Mesenchymal stem cell (in vitro differentiated cells and primary cell): Measurements from ENCODE around the gene ACKR2.
A peak's percentile ranks its signal among the peaks of the same experiment; 100 is the strongest.

ENCODE experiments used
- DNase-seq: peaks from one replicate; pipeline ENCODE4 v3.0.0-alpha.2; 2013
- H2AFZ ChIP-seq: one replicate; pipeline ENCODE4 v1.6.1; 2013; ENCODE audit warnings: low read depth, mild to moderate bottlenecking, control low read depth, inconsistent platforms, low read length, moderate library complexity
- H2AK5ac ChIP-seq: 2 replicates; pipeline ENCODE4 v1.6.1; 2013; ENCODE audit warnings: low read length, moderate library complexity, mild to moderate bottlenecking, inconsistent platforms; ENCODE audit not compliant: severe bottlenecking
- H2BK120ac ChIP-seq: one replicate; pipeline ENCODE4 v1.6.1; 2013; ENCODE audit warnings: low read depth, mild to moderate bottlenecking, inconsistent platforms, low read length, moderate library complexity
- H2BK12ac ChIP-seq, 2 experiments: one replicate each; pipeline ENCODE4 v1.6.1; 2013; ENCODE audit warnings: inconsistent platforms in 2 of 2, low read length in 2 of 2, mild to moderate bottlenecking in 2 of 2, moderate library complexity in 2 of 2, control low read depth in 1 of 2
- H2BK15ac ChIP-seq: one replicate; pipeline ENCODE4 v1.6.1; 2013; ENCODE audit warnings: mild to moderate bottlenecking, low read depth, inconsistent platforms; ENCODE audit not compliant: poor library complexity, severe bottlenecking
- H2BK5ac ChIP-seq: 2 replicates; pipeline ENCODE4 v1.6.1; 2013; ENCODE audit warnings: low read depth, mild to moderate bottlenecking, low read length, control low read depth, inconsistent platforms; ENCODE audit not compliant: poor library complexity, severe bottlenecking
- H3K14ac ChIP-seq, 2 experiments: one replicate each; pipeline ENCODE4 v1.6.1; 2013; ENCODE audit warnings: inconsistent platforms in 2 of 2, low read length in 2 of 2, control low read depth in 1 of 2, mild to moderate bottlenecking in 1 of 2, moderate library complexity in 1 of 2
- H3K18ac ChIP-seq, 2 experiments: one replicate each; pipeline ENCODE4 v1.6.1; 2013; ENCODE audit warnings: inconsistent platforms in 2 of 2, low read length in 2 of 2, control low read depth in 1 of 2, low read depth in 1 of 2, mild to moderate bottlenecking in 1 of 2
- H3K23ac ChIP-seq, 2 experiments: one replicate each; pipeline ENCODE4 v1.6.1; 2013; ENCODE audit warnings: inconsistent platforms in 2 of 2, low read length in 2 of 2, mild to moderate bottlenecking in 2 of 2, moderate library complexity in 2 of 2, control low read depth in 1 of 2
- H3K27ac ChIP-seq: 2 replicates; pipeline ENCODE4 v1.5.1; 2013; ENCODE audit warnings: mild to moderate bottlenecking, moderate library complexity, low read length, control low read depth, inconsistent platforms; ENCODE audit not compliant: poor library complexity, severe bottlenecking
- H3K27me3 ChIP-seq, 2 experiments: 2 replicates each; pipeline versions ENCODE4 v1.6.1 to v1.7.0; 2013; ENCODE audit warnings: low read length in 2 of 2, mild to moderate bottlenecking in 2 of 2, moderate library complexity in 2 of 2, control low read depth in 1 of 2, inconsistent platforms in 1 of 2; ENCODE audit not compliant: control insufficient read depth in 1 of 2, insufficient read depth in 1 of 2
- H3K36me3 ChIP-seq, 2 experiments: 2 replicates each; pipeline versions ENCODE4 v1.6.1 to v1.7.0; 2013; ENCODE audit warnings: low read length in 2 of 2, control low read depth in 1 of 2, inconsistent platforms in 1 of 2, low read depth in 1 of 2, mild to moderate bottlenecking in 1 of 2; ENCODE audit not compliant: insufficient read depth in 2 of 2, control insufficient read depth in 1 of 2
- H3K4ac ChIP-seq, 2 experiments: one replicate each; pipeline ENCODE4 v1.6.1; 2013; ENCODE audit warnings: inconsistent platforms in 2 of 2, low read length in 2 of 2, mild to moderate bottlenecking in 2 of 2, moderate library complexity in 2 of 2, control low read depth in 1 of 2, low read depth in 1 of 2
- H3K4me1 ChIP-seq: 2 replicates; pipeline ENCODE4 v1.6.1; 2013; ENCODE audit warnings: low read depth, low read length, control low read depth; ENCODE audit not compliant: control insufficient read depth, insufficient read depth
- H3K4me2 ChIP-seq: 2 replicates; pipeline ENCODE4 v1.6.1; 2013; ENCODE audit warnings: low read length, mild to moderate bottlenecking, inconsistent platforms; ENCODE audit not compliant: poor library complexity, severe bottlenecking
- H3K4me3 ChIP-seq, 2 experiments: 2 replicates each; pipeline versions ENCODE4 v1.5.1 to v1.7.0; 2013; ENCODE audit warnings: low read length in 2 of 2, mild to moderate bottlenecking in 2 of 2, control low read depth in 1 of 2, low read depth in 1 of 2; ENCODE audit not compliant: insufficient read depth in 1 of 2
- H3K79me1 ChIP-seq: replicated peaks from 2 replicates; pipeline ENCODE4 v1.6.1; 2013; ENCODE audit warnings: mild to moderate bottlenecking, control low read depth, low read length, inconsistent platforms; ENCODE audit not compliant: poor library complexity, severe bottlenecking
- H3K9ac ChIP-seq: 2 replicates; pipeline ENCODE4 v1.7.0; 2013; ENCODE audit warnings: mild to moderate bottlenecking, low read length, moderate library complexity
- H3K9me3 ChIP-seq: 2 replicates; pipeline ENCODE4 v1.7.0; 2013; ENCODE audit warnings: mild to moderate bottlenecking, low read length; ENCODE audit not compliant: control insufficient read depth
- H4K8ac ChIP-seq: one replicate; pipeline ENCODE4 v1.6.1; 2013; ENCODE audit warnings: inconsistent platforms, mild to moderate bottlenecking, low read length, moderate library complexity
- H4K91ac ChIP-seq: one replicate; pipeline ENCODE4 v1.6.1; 2013; ENCODE audit warnings: mild to moderate bottlenecking, low read length, inconsistent platforms
- WGBS: methylation state at CpG from one replicate; pipeline ENCODE4 v1.1.7; 2013; ENCODE audit warnings: mixed read lengths; 5-methylcytosine and 5-hydroxymethylcytosine counted together

ACKR2 gene

GRCh38 chr3:42773409-42773751 is 35.9 kb upstream of the ACKR2 start:
- H2BK120ac ChIP-seq, result no peak overlapping the region
- H4K8ac ChIP-seq, result no peak overlapping the region
- H3K4me3 ChIP-seq, result peak overlapping the region; percentile 56 to 81
- no peak overlapping the region for H3K4ac ChIP-seq
- no peak for DNase-seq
- H2AFZ ChIP-seq, result no peak overlapping the region
- no peak overlapping the region for H2BK5ac ChIP-seq
- H4K91ac ChIP-seq, result no peak overlapping the region
- H3K9ac ChIP-seq, result peak overlapping the region; percentile 92
- no peak overlapping the region for H3K14ac ChIP-seq
- no peak overlapping the region for H2BK15ac ChIP-seq
- no peak overlapping the region for H3K27ac ChIP-seq
- no peak overlapping the region for H2AK5ac ChIP-seq
- WGBS, result 11% methylated on average over 5 of the region's 6 CpGs
- H3K4me1 ChIP-seq, result peaks cover 9% of the 10 kb centered on the region
- H3K79me1 ChIP-seq, result no peaks in the 10 kb centered on the region
- peak overlapping the region; percentile 86 for H3K4me2 ChIP-seq
- no peaks in the 10 kb centered on the region for H3K36me3 ChIP-seq
- H3K9me3 ChIP-seq, result no peaks in the 10 kb centered on the region
- no peak overlapping the region for H3K23ac ChIP-seq
- H3K18ac ChIP-seq, result no peak overlapping the region
- no peaks in the 10 kb centered on the region for H3K27me3 ChIP-seq
- no peak overlapping the region for H2BK12ac ChIP-seq

GRCh38 chr3:42778644-42779043 is 30.6 kb upstream of the ACKR2 start:
- Histone ChIP-seq H3K27me3 (no peaks in the 10 kb centered on the region), H3K9me3 (no peaks in the 10 kb centered on the region), H2AFZ (no peak overlapping the region), H4K91ac (no peak overlapping the region), H3K4ac (no peak overlapping the region), H2BK5ac (no peak overlapping the region), H3K9ac (peak overlapping the region; percentile 82), H3K14ac (no peak overlapping the region), H4K8ac (no peak overlapping the region), H2AK5ac (no peak overlapping the region), H3K23ac (no peak overlapping the region), H2BK120ac (no peak overlapping the region), H3K18ac (no peak overlapping the region), H2BK15ac (no peak overlapping the region), H3K79me1 (peaks cover 4% of the 10 kb centered on the region), H3K4me2 (no peak overlapping the region), H3K4me1 (peaks cover 3% of the 10 kb centered on the region), H3K4me3 (no peak overlapping the region), H3K27ac (no peak overlapping the region), H2BK12ac (no peak overlapping the region), H3K36me3 (peaks cover 0 to 16% of the 10 kb centered on the region in 2 experiments)
- WGBS, result 75% methylated on average over 2 of the region's 2 CpGs
- DNase-seq, result peak; percentile 73

GRCh38 chr3:42780398-42780797 is 28.8 kb upstream of the ACKR2 start:
- no peak overlapping the region for H3K4me3 ChIP-seq
- peak overlapping the region; percentile 25 for H3K4me2 ChIP-seq
- no peak overlapping the region for H2AK5ac ChIP-seq
- no peak overlapping the region for H2BK12ac ChIP-seq
- H3K9me3 ChIP-seq, result no peaks in the 10 kb centered on the region
- no peak overlapping the region for H3K4ac ChIP-seq
- peaks cover 3% of the 10 kb centered on the region for H3K4me1 ChIP-seq
- H4K8ac ChIP-seq, result no peak overlapping the region
- H2AFZ ChIP-seq, result no peak overlapping the region
- no peak overlapping the region for H4K91ac ChIP-seq
- H2BK5ac ChIP-seq, result no peak overlapping the region
- H3K79me1 ChIP-seq, result peaks cover 4% of the 10 kb centered on the region
- no peak overlapping the region for H2BK120ac ChIP-seq
- no peak overlapping the region for H3K14ac ChIP-seq
- no peak overlapping the region for H3K27ac ChIP-seq
- H3K9ac ChIP-seq, result peak overlapping the region; percentile 82
- H3K23ac ChIP-seq, result no peak overlapping the region
- H2BK15ac ChIP-seq, result no peak overlapping the region
- H3K36me3 ChIP-seq, result peaks cover 0 to 23% of the 10 kb centered on the region in 2 experiments
- no peak for DNase-seq
- H3K27me3 ChIP-seq, result no peaks in the 10 kb centered on the region
- no peak overlapping the region for H3K18ac ChIP-seq
- 82% methylated on average over 3 of the region's 3 CpGs for WGBS

DNA sequence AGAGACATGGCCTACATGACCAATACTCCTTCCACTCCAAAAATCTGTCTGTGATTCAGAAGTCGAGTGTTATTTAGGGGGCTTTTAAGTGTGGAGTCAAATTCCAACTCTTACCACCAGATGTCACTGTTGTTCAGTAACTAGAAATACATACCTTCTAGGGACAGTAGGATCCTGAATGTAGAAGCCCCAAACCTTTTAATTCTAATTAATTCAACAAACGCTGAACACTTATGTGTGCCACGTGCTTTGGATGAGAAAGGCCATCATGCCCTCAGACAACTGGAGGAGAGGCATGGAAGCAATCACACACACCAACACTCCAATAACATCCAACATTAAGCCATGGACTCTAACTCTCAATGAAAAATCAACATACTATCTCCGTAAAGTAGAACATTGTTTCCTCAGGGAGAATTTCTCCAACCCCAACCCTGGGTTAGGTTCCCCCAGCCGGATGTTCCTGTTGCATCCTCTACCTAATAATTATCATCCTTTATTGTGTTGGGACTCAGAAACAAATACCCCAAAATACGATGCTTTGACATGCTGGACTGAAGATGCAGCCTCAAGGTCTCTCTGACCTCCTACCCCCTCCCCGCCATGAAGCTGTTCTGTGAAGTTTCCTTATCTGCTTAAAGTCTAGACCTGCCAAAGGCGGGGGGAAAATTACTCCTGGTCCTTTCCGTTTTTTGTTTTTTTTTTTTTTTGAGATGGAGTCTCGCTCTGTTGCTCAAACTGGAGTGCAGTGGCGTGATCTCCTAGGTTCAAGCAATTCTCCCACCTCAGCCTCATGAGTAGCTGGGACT is 28.1 kb upstream of the ACKR2 start:
- Histone ChIP-seq H3K27ac (peak overlapping the region; percentile 38), H3K4me1 (peaks cover 3% of the 10 kb centered on the region), H3K4me2 (no peak overlapping the region), H3K23ac (no peak overlapping the region), H3K4ac (no peak overlapping the region), H3K9ac (peak overlapping the region; percentile 82), H4K91ac (no peak overlapping the region), H2AK5ac (no peak overlapping the region), H2BK12ac (no peak overlapping the region), H3K4me3 (no peak overlapping the region), H3K27me3 (no peaks in the 10 kb centered on the region), H2BK15ac (no peak overlapping the region), H3K9me3 (no peaks in the 10 kb centered on the region), H2AFZ (no peak overlapping the region), H4K8ac (no peak overlapping the region), H2BK5ac (no peak overlapping the region), H3K79me1 (peaks cover 4% of the 10 kb centered on the region), H2BK120ac (no peak overlapping the region), H3K14ac (no peak overlapping the region), H3K18ac (no peak overlapping the region), H3K36me3 (peaks cover 0 to 30% of the 10 kb centered on the region in 2 experiments)
- 65% methylated on average over 8 of the region's 11 CpGs for WGBS
- peak; percentile 81 for DNase-seq
